ENCODE data around the gene CPNE7. TPM values are rescaled to one million over a fixed set of nuclear protein-coding genes. Genes with fewer than 3 reads are reported as not detected.
"Not testable (repeated sequence)": the region's sequence is repeated elsewhere in the genome, so short reads cannot be mapped to it uniquely, and the experiment has no call there.

The CPNE7 gene
- total RNA-seq, 1 experiment from 2014 or later, result 23.8 TPM

DNA sequence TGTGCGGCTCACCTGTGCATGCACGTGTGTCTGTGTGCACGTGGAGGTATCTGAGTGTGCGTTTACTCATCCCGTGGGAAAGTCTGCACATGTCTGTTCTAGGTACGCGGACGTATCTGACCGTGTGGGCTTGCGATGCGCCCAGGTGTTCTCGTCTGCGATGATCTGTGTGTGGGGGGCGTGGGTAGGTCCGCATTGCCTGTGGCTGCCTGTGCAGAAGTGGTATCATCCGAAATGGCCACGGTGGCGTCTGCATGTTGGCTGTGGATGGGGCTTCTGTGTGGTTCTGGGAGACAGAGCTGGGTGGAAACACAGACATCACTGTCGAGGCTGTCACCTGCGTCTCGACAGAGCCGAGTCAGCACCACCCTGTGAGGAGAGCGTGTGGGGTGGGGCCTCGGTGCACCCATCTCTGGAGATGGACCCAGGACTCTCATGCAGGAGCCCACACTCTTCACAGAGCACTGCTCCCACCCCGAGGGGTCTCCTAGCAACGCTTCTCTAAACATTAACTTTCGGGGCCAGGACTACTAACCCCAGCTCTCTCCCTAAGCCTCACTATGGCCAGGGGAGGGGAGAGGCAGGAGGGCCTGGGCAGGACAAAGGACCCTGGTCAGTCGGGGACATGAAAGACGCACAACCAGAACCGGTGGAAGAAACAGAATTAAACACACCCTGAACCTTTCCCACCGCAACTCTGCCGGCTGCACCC is 46.3 kb downstream of the CPNE7 start:
- DNase-seq (ENCODE audit: low spot score), result no peak

DNA sequence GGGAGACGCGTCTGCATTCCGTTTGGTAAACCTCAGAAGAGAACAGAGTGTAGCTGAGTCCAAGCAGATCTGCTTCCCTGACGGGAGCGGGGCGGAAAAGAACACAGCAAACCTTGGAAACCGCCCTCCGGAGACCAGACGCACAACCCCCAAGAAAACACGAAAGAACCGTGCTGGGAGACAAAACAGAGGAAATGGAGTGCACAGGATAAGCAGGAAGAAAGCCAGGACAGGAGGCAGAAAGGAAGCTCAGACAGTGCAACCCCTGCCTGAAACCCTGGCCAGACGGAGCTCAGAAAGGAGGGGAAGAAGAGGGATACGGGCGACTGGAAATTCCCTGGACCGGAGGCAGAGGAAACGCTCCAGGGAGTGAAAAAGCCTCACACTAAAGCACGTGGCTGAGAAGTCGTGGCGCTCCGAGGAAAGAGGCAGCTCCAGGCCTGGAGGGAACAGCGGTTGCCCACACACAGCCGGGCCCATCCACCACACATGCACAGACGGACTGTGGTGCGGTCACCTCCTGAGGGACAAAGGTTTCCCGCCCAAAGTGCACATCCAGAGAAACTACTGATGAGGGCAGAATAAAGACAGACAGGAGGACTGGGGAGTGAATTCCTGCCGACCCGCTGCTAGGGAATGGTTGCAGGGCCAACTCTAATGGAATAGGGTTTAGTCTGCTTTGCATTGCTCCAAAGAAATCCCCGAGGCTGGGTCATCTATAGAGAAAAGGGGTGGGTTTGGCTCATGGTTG is 48.1 kb downstream of the CPNE7 start:
- no peak for DNase-seq (ENCODE audit: low spot score)

DNA sequence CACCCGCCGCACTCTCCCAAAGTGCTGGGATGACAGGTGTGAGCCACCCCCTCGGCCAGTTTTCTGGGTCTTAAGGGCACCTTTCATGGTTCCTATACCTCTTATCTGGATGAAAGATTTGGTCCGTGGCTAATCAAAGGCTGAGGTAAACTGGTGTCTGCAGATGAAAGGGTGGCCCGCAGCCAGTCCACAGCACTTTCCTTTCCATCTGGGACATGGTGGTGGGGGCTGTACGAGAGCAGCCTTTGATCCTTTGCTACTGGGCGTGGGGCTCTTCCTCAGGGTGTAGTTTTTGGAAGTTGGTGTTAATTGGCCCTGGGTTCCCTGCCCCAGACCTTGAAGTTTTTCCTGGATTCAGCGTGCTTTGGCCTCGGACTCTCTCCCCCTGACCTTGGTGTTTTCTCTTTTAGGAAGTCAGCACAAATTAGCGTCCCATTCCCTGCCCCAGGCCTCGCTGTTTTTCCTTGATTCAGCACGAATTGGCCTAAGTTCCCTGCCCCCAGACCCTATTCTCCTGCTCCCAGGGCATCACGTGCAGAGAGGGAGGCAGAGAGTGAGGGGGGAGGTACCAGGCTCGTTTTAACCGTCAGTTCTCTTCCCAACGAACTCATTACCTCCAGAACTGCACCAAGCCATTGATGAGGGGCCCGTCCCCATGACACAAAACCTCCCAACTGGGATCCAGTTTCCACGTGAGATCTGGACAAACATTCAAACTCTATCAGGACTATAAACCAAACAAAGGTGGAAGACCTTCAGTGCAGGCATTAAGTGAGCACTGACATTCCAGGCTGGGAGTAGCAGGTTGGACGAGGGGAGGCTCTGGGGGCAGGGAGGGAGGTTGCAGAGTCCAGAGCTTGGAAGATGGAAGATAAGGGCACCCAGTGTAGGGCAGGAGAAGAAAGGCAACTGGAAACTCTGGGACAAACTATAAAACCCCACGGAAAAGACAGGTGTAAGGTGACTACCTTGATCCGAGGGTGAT is 49.5 kb downstream of the CPNE7 start:
- peak; percentile 47 for DNase-seq (ENCODE audit: low spot score)

DNA sequence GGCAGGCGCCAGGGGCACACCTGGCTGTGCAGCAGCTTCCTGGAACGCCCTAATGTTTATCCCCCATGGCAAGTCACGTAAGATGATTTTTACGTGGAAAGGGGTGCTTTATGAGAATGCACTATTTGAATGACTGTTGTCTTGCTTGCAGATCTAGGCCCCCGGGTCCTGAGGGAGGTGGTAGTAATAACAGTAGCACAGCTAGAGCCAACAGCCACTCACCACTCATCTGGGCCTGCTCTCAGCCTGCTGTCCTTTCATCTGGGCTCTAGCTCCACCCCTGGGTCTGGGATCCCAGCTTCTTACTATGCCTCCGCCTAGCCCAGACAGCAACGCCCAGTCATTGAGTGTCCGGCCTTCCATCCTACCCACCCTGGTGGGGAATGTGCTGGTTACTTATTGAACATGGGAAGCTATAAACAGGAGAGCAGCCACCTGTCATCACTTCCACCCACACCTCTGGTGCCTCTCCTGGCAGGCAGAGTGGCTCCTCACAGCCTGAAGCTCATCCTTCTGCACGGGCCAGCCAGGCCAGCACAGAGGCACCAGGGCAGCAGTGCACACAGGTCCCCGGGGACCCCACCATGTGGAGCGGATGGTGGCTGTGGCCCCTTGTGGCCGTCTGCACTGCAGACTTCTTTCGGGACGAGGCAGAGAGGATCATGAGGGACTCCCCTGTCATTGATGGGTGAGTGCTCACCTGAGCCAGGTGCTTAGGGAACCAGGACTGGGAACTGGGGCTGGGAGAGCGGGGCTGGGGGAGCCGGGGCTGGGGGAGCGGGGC is 54.5 kb downstream of the CPNE7 start:
- peak; percentile 95 for DNase-seq (ENCODE audit: low spot score)

DNA sequence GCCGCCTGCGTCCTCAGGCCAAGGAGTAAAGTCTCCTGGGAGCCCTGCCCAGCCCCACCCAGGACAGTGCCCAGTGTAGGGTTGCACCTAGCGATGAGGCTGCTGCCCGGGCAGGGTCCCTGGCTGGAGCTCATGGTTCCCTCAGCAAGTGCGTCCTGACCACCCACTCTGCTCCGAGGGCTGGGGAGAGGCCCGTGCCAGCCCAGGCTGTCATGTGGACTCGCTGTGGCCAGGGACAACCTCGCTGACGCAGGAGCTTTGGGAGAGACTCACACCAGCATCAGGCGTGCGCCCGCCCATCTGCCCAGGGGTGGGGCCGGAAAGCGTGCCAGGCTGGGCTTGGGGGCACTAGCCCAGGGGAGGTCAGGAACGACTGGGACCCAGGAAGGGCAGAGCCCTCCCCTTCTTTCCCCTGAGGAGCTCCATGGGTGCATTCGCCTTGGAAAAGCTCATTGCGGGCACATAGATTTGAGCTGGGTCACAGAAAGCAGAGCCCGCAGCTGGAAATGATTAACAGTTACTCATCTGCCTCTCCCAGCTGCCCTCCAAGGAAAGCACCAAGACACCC is 57.6 kb downstream of the CPNE7 start:
- peak; percentile 49 for DNase-seq (ENCODE audit: low spot score)

DNA sequence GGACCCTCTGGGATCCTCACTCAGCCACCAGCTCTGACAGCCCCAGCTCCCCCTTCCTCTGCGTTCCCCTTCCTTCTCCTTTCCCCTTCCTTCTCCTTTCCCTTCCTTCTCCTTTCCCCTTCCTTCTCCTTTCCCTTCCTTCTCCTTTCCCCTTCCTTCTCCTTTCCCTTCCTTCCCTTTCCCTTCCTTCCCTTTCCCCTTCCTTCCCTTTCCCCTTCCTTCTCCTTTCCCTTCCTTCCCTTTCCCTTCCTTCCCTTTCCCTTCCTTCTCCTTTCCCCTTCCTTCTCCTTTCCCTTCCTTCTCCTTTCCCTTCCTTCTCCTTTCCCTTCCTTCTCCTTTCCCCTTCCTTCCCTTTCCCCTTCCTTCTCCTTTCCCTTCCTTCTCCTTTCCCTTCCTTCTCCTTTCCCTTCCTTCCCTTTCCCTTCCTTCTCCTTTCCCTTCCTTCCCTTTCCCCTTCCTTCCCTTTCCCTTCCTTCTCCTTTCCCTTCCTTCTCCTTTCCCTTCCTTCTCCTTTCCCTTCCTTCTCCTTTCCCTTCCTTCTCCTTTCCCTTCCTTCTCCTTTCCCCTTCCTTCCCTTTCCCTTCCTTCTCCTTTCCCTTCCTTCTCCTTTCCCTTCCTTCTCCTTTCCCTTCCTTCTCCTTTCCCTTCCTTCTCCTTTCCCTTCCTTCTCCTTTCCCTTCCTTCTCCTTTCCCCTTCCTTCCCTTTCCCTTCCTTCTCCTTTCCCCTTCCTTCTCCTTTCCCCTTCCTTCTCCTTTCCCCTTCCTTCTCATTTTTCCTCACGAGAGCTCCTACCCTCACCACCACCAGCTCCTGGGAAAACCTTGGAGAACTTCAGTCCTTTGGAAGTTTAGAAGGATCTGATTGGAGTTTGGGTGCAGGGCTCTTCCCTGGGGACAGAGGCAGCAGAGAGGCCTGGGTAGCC is 59.2 kb downstream of the CPNE7 start:
- DNase-seq (ENCODE audit: low spot score), result not testable (repeated sequence)

DNA sequence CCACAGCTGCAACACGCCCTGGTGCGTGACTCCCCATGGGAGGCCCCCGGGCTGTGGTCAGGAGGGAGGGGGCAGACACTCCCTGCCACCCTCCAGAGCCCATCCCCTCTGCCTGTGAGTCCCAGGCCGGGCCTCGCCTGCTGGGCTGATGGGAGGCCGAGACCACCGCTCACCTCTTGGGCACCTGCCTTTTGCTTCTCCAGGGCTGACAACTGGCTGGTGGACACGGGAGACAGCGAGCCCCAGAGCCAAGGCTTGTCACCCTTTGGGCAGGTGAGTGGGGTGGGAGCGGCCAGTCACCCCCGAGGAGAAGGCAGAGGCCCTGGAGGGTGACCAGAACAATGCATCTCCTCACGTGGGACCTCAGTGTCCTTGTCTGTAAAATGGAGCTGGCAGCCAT is 61.1 kb downstream of the CPNE7 start:
- DNase-seq (ENCODE audit: low spot score), result no peak

DNA sequence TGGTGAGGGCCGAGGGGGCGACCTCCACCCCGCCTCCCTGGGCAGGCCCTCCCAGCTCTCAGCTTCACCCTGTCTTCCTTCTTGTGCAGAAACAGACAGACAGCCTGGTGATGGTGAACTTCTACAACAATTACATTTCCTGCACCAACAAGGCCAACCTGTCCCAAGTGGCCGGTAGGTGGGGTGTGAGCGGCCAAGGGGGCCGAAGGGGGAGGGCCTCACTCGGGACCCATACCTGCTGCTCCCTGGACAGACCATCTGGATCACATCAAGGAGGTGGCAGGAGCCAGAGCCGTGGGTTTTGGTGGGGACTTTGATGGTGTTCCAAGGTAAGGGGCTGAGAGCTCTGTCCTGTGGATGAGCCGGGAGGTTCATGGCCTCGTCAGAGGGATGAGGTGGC is 61.8 kb downstream of the CPNE7 start:
- no peak for DNase-seq (ENCODE audit: low spot score)

DNA sequence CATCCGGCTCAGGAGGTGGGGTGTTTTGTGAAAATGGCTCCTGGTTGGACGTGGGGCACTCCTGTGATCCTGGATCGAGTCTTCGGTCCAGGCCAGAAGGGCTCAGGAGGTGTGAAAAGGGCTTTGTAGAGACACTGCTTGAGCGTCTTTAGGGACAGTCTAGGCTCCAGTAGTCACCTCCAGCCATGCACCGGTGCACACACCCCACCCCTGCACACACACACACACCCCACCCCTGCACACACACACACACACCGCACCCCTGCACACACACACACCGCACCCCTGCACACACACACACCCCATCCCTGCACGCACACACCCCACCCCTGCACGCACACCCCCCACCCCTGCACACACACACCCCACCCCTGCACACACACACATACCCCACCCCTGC is 62.9 kb downstream of the CPNE7 start:
- no peak for DNase-seq (ENCODE audit: low spot score)

DNA sequence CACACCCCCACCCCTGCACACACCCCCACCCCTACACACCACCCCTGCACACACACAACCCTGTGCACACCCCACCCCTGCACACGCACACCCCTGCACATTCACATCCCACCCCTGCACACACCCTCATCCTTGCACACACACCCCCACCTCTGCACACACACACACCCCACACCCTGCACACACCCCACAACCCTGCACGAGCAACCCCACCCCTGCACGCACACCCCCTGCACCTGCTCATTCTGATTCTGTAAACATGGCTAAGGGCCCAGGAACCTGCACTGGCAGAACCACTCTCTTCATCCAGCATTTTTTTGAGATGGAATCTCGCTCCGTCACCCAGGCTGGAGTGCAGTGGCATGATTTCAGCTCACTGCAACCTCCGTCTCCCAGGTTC is 63.8 kb downstream of the CPNE7 start:
- DNase-seq (ENCODE audit: low spot score), result no peak

DNA sequence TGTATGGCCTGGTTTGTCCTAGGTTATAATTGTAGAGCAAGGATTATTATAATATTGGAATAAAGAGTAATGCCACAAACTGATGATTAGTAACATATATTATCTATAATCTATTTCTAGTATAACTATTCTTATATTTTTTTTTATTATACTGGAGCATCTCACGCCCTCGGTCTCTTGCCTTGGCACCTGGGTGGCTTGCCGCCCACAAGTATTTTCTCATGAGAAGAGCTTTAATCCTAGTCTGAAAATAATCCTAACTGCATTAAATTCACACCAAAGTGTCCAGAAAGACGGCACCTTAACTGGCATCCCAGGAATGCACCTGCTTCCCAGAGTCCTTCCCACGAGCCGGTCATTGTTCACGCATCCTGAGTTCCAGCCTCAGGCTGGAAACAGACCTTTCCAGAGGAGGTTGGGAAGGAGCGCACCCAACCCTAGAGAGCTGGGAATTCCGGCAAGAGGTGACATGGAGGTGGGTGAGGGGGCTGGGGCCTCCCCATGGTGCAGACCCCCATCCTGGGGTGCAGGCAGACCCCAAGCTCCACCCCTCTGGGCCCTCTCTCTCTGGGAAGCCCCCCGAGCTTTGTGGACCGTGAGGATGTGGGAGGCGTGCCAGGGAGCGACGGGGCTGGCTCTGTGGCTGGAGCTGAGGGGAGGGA is 66.0 kb downstream of the CPNE7 start:
- DNase-seq (ENCODE audit: low spot score), result no peak

DNA sequence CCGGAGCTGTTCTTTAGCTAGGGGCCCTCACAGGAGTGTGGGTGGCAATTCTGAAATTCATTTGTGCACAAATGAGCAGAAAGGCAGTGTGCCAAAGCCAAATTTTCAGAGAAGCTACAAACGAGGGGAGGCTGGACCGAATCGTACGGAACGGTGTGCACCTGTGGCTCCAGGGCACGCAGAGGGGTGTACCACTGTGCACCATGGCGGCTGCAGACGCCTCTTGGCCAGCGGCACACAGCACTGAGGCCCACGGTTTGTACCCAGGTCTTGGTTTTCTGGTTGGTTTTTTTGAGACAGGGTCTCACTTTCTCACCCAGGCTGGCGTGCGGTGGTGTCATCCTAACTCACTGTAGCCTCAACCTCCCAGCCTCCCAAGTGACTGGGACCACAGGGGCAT is 67.0 kb downstream of the CPNE7 start:
- no peak for DNase-seq (ENCODE audit: low spot score)

DNA sequence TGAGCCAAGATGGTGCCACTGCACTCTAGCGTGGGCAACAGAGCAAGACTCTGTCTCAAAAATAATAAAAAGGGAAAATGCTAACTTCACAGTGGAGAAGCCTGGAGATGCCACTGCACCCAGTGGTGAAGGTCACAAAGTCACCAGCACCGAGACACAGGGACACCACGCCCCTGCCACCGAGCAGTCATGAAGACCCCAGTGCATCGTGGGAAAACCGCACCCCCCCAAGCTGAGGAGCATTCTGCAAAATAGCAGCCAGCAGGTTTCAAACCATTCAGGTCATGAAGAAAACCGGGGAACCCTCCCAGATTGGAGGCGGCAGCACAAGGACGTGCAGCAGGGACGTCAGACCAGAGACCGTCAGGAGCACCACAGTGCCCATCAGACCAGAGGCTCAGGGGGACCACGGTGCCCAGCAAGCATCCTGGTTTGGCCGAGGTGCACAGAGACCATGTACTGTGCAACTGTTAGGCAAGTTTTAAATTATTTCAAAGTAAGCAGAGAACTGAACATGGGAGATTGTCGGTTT is 68.3 kb downstream of the CPNE7 start:
- DNase-seq (ENCODE audit: low spot score), result no peak

DNA sequence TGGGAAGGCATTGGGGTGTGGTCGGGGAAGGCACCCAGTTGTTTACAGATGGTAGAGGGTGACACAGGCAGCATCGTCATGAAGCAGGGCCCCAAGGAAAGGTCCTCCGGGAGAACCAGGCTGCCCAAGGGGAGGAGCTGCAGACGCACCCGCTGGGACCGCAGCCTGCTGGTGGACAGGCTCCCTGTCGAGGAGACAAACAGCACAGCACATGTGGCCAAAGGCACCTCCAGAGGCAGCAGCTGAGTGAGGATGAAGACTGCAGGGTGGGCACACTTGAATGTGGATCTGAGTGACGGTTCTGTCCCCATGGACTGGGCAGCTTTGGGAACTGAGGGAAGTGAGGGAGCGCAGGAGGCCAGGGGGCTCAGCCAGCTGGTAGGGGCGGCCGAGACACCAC is 69.6 kb downstream of the CPNE7 start:
- DNase-seq (ENCODE audit: low spot score), result no peak

DNA sequence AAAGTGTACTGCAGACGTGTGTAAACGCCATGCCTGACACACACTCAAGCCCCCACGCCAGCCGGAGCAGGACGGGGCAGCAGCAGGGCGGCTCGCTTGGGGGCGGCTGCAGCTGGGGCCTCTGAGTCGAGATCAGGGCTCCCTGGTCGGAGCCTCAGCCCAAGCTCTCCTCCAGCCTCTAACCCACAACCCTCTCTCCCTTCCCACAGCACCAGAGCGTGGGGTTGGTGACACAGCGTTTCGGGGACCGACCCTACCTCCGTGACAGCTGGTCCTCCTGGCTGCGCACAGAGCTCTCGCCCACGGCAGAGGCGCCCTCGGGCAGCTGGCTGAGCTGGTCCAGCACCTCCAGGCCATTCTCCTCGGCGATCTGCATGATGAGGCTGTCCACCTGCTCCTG is 70.7 kb downstream of the CPNE7 start:
- no peak for DNase-seq (ENCODE audit: low spot score)

Measured in HT-29 (cell line).